WTC11 (cell line): Measurements from ENCODE around the gene PTPRN2.

Experiments used
- CREM ChIP-seq: sonication (generic); formaldehyde crosslinking; IDR thresholded peaks from 2 replicates; pipeline ENCODE4 v1.8.1; 2022; ENCODE audit warnings: mild to moderate bottlenecking, missing genetic modification reagents, moderate library complexity
- SP1 ChIP-seq: sonication (generic); formaldehyde crosslinking; conservative IDR thresholded peaks from 2 replicates; pipeline ENCODE4 v1.8.1; 2022; ENCODE audit warnings: missing genetic modification reagents
- ZNF138 ChIP-seq: sonication (generic); formaldehyde crosslinking; conservative IDR thresholded peaks from 2 replicates; pipeline ENCODE4 v1.8.1; 2022; ENCODE audit warnings: mild to moderate bottlenecking, moderate library complexity, missing genetic modification reagents
- TF ChIP-seq, protein P1 (sequence below): sonication (generic); formaldehyde crosslinking; IDR thresholded peaks from 2 replicates; pipeline ENCODE4 v1.8.1; 2023; ENCODE audit warnings: mild to moderate bottlenecking, moderate library complexity, missing genetic modification reagents
- TF ChIP-seq, protein P2 (sequence below): sonication (generic); formaldehyde crosslinking; IDR thresholded peaks from 2 replicates; pipeline ENCODE4 v1.8.1; 2023; ENCODE audit warnings: mild to moderate bottlenecking, missing genetic modification reagents, moderate library complexity
- TF ChIP-seq, protein P3 (sequence below): fragments of 250-450 bp; sonication (Bioruptor Pico); IDR thresholded peaks from 2 replicates; pipeline ENCODE4 v2.1.2; 2022; ENCODE audit warnings: mild to moderate bottlenecking, moderate library complexity

DNA sequence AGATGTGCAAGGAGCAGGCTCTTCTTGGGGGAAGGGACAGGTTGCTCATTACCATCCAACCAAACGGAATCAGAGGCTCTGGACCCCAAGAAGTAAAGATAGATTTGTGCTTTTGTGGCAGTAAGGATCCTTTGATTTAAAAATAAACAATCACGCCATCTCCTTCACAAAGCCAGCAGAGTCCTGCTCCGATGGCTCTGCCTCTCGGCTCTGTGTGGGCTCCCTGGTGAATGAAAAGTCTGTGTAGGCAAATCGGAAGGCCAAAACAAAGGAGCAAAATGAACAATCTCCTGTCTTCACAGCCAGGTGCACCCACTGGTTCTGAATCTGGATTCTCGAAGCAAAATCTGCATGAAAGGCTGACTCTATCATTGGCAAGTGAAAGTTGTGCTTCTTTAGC lies 3.8 kb downstream of the PTPRN2 start:
- TF ChIP-seq, protein P1, sequence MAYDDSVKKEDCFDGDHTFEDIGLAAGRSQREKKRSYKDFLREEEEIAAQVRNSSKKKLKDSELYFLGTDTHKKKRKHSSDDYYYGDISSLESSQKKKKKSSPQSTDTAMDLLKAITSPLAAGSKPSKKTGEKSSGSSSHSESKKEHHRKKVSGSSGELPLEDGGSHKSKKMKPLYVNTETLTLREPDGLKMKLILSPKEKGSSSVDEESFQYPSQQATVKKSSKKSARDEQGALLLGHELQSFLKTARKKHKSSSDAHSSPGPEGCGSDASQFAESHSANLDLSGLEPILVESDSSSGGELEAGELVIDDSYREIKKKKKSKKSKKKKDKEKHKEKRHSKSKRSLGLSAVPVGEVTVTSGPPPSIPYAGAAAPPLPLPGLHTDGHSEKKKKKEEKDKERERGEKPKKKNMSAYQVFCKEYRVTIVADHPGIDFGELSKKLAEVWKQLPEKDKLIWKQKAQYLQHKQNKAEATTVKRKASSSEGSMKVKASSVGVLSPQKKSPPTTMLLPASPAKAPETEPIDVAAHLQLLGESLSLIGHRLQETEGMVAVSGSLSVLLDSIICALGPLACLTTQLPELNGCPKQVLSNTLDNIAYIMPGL (CRISPR knock-in tag), result no peak
- TF ChIP-seq ZNF138 (CRISPR knock-in tag), result no peak
- no peak for TF ChIP-seq CREM (CRISPR knock-in tag)
- TF ChIP-seq, protein P2, sequence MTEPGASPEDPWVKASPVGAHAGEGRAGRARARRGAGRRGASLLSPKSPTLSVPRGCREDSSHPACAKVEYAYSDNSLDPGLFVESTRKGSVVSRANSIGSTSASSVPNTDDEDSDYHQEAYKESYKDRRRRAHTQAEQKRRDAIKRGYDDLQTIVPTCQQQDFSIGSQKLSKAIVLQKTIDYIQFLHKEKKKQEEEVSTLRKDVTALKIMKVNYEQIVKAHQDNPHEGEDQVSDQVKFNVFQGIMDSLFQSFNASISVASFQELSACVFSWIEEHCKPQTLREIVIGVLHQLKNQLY (CRISPR knock-in tag), result no peak
- no peak for TF ChIP-seq SP1 (CRISPR knock-in tag)
- TF ChIP-seq, protein P3, sequence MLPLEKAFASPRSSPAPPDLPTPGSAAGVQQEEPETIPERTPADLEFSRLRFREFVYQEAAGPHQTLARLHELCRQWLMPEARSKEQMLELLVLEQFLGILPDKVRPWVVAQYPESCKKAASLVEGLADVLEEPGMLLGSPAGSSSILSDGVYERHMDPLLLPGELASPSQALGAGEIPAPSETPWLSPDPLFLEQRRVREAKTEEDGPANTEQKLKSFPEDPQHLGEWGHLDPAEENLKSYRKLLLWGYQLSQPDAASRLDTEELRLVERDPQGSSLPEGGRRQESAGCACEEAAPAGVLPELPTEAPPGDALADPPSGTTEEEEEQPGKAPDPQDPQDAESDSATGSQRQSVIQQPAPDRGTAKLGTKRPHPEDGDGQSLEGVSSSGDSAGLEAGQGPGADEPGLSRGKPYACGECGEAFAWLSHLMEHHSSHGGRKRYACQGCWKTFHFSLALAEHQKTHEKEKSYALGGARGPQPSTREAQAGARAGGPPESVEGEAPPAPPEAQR, result no peak
